Suprapubic skin (tissue), 4 donors: ENCODE data around the gene TUBE1.

ENCODE experiments used
- EP300 ChIP-seq: sonication (generic); formaldehyde crosslinking; IDR thresholded peaks from one replicate; pipeline ENCODE4 v1.6.1; 2017; ENCODE audit warnings: antibody characterized with exemption
- POLR2A ChIP-seq, 2 donors: fragments of 450-650 bp; IDR thresholded peaks; one replicate each; pipeline ENCODE4 v1.6.1; 2017; ENCODE audit warnings: antibody characterized with exemption in 2 of 2, mild to moderate bottlenecking in 2 of 2, moderate library complexity in 2 of 2
- POLR2AphosphoS5 ChIP-seq, 3 donors: sonication (generic); formaldehyde crosslinking; IDR thresholded peaks; one replicate each; pipeline ENCODE4 v1.6.1; 2017; ENCODE audit warnings: antibody characterized with exemption in 3 of 3
- TF ChIP-seq, protein P1 (sequence below), 2 donors: fragments of 200-600 bp in 1 of 2; fragments of 450-650 bp in 1 of 2; sonication (generic) in 1 of 2; IDR thresholded peaks; one replicate each; pipeline ENCODE4 v1.5.1; 2016 to 2019; ENCODE audit warnings: antibody characterized with exemption in 2 of 2, mild to moderate bottlenecking in 1 of 2, moderate library complexity in 1 of 2

DNA sequence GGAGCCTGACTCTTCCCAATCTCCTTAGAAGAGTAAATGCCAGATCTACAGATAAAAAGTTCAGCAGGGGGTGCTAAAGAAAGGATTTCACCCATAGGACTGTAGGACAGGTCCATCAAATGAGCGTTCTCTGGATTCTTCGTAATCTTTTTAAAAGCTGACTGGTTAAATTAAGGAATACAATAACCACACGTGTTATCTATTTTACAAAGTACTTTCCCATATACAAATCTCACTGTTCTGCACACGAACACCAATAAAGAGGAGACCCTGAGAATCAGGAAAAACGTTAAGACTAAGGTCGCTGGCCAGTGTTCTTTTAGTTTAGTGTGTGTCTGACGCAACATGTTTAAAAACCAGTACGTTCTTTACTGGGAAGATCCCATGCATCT lies 542 bp downstream of the TUBE1 start:
- TF ChIP-seq, protein P1, sequence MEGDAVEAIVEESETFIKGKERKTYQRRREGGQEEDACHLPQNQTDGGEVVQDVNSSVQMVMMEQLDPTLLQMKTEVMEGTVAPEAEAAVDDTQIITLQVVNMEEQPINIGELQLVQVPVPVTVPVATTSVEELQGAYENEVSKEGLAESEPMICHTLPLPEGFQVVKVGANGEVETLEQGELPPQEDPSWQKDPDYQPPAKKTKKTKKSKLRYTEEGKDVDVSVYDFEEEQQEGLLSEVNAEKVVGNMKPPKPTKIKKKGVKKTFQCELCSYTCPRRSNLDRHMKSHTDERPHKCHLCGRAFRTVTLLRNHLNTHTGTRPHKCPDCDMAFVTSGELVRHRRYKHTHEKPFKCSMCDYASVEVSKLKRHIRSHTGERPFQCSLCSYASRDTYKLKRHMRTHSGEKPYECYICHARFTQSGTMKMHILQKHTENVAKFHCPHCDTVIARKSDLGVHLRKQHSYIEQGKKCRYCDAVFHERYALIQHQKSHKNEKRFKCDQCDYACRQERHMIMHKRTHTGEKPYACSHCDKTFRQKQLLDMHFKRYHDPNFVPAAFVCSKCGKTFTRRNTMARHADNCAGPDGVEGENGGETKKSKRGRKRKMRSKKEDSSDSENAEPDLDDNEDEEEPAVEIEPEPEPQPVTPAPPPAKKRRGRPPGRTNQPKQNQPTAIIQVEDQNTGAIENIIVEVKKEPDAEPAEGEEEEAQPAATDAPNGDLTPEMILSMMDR (IDR thresholded peaks at IDR 0.05) = no peak
- TF ChIP-seq POLR2A (IDR thresholded peaks at IDR 0.05) (no peak), EP300 (no peak), POLR2AphosphoS5 (IDR thresholded peaks at IDR 0.05) (no peak)
